AG09319 (cell line): ENCODE data around the gene ALAD.

Source experiments
- DNase-seq: peaks from one replicate; pipeline ENCODE4 v3.0.0-alpha.2; 2010; ENCODE audit warnings: low read depth; ENCODE audit errors: extremely low read depth
- TF ChIP-seq, protein P1 (sequence below): IDR thresholded peaks from 2 replicates; pipeline ENCODE4 v1.5.1; 2011; ENCODE audit warnings: low read depth, mild to moderate bottlenecking, inconsistent platforms, low read length, moderate library complexity

ALAD gene

DNA sequence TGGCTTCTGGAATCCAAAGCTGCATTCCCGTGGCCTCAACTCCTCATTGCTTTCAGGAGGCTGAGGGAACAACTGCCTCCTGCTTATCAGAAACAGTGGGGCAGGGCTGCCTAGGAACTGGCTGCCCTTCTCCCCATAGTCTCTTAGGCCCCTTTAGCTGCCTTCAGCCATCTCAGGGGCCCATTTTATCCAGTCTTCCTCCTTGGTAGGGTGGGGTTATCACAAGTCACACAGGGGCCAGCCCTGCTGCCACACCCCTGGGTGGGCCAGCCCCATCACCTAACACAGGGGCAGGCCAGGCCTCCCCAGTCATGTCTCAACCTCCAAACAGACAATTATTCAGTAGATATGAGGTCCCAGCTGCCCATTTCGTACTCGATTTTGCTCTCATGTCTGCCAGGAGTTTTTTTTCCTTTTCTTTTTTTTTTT lies 3.9 kb downstream of the ALAD start:
- TF ChIP-seq, protein P1, sequence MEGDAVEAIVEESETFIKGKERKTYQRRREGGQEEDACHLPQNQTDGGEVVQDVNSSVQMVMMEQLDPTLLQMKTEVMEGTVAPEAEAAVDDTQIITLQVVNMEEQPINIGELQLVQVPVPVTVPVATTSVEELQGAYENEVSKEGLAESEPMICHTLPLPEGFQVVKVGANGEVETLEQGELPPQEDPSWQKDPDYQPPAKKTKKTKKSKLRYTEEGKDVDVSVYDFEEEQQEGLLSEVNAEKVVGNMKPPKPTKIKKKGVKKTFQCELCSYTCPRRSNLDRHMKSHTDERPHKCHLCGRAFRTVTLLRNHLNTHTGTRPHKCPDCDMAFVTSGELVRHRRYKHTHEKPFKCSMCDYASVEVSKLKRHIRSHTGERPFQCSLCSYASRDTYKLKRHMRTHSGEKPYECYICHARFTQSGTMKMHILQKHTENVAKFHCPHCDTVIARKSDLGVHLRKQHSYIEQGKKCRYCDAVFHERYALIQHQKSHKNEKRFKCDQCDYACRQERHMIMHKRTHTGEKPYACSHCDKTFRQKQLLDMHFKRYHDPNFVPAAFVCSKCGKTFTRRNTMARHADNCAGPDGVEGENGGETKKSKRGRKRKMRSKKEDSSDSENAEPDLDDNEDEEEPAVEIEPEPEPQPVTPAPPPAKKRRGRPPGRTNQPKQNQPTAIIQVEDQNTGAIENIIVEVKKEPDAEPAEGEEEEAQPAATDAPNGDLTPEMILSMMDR, result no peak
- no peak for DNase-seq

DNA sequence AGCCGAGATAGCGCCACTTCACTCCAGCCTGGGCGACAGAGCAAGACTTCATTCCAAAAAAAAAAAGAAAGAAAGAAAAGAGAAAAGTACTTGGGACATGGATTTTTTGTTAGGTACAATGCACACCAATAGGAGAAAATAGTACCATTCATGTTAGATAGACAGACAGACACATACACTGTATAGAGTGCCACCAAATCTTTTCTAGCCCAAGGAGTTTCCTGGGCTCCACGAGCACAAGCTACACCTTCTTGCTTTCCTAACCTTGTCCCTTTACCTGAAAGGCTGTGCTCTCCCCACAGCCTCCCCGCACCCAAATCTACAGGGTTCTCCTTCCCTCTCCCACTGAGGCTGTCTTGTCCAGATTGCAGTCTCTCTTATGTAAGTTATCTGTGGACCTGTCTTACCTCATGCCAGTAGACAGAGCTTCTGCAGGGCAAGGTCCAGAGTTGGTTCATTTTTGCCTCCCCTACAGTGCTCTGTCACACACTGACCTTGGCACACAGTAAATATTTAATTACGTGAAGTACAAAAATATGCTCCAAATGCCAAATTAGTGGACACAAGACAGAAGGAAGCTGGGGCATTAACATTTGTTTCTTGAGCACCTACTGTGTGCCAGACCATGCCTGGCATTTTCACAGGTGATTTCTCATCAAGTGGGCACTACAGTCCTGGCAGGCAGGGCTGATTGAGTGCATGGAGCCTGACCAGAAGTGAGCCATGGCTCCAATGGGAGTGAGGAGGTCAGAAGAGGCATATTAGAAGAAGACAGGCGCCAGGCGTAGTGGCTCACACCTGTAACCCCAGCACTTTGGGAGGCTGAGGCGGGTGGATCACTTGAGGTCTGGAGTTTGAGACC lies 5.9 kb downstream of the ALAD start:
- no peak for DNase-seq
- TF ChIP-seq, protein P1, result no peak

DNA sequence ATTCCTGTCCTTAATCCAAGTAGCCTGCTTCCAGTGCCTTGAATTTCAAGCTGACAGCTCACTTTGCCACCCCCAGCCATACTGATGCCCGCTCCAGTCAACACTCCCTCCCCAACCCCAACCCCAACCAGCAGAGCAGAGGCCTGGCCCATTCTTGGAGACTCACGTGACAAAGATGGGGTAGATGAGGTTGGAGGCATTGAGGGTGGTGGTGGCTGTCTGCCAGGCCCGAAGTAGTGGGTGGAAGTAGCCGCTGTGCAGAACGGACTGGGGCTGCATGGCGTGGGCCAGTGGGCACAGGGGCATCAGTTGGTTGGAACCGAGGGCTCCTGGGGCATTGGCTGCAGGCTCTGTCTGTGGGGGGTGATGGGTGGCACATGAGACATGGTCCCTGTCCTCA lies 7.8 kb downstream of the ALAD start:
- no peak for DNase-seq
- TF ChIP-seq, protein P1, result no peak

DNA sequence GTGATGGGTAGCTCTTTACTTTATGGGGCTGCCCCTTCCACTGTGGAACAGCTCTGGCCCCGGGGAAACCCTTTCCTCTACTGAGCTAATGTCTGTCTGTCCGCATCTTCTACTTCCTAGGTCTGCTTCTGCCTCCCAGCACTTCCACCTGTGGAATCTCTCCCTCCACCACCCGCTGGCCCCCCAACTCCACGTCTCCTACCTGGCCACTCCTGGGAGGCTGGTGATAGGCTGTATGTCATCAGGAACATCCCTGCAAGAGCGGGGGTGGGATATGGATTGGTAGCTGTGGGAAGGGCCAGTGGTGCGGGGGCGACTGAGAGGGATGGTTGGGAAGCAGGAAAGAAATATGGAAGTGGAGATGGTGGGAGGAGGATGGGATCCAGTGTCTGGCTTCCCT lies 9.2 kb downstream of the ALAD start:
- TF ChIP-seq, protein P1, result no peak
- no peak for DNase-seq

DNA sequence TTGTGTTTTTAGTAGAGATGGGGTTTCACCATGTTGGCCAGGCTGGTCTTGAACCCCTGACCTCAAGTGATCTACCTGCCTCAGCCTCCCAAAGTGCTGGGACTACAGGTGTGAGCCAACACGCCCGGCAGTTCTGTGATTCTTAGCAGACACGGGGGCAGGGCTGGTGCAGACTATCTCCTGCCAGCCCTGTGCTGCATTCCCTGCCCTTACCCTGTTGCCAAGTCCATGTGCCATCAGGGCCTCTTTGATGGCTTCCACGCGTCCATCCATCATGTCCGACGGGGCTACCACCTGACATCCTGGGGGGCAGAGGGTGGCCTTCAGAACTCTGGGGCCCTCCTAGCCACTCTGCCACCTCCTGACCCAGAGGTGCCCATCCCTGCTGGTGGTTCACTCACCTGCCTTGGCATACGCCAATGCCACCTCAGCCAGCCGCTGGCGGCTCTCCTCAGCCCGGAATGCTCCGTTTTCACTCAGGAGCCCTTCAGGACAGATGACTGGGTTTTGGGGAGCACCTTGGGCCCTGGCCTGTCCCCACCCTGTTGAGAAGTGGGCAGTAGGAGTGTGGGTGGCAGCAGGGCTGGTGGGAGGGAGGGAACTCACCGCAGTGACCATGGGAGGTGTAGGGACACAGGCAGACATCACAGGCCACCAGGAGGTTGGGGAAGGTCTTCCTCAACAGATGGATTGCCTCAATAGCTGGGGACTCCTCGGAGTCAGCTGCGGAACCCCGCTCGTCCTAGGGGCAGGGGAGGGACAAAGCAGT lies 10.7 kb downstream of the ALAD start:
- DNase-seq, result no peak
- TF ChIP-seq, protein P1, result no peak

DNA sequence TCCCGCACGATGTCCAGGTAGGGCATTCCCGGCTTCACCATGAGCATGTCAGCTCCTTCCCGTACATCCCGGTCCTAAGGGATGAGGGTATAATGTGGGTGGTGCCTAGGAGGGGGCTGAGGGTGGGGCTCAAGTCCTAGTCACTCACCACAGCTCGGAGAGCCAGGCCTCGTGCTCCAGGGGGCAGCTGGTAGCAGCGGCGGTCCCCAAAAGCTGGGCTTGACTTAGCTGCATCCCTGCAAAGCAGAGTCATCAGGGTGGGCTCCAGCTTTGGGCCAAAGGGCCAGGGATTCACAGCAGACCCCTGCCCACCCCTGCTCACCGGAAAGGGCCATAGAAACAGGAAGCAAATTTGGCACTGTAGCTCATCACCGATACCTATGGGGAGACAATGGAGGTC lies 11.6 kb downstream of the ALAD start:
- DNase-seq, result no peak
- TF ChIP-seq, protein P1, result no peak

DNA sequence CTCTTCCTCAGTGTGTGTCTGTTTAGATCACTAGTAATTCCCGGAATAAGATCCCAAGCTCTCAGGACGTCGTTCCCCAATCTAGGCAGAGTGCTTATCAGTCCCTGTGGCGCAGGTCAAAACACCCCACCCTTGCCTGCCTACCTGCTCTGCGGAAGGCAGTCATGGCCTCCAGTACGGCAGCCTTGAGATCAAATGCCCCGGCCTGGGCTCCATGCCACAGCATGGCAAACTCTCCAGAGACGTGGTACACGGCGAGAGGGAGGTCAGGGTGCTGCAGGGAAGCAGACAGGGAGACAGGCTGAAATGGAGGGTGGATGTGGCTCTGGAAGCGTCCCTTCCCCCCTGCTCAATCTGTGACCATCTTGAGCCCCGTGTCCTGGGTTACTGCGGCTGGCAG lies 12.3 kb downstream of the ALAD start:
- TF ChIP-seq, protein P1, result no peak
- no peak for DNase-seq
